Esophagus muscularis mucosa (tissue), 4 donors: ENCODE data around the gene RUNX2.

Experiments
- EP300 ChIP-seq: sonication (generic); formaldehyde crosslinking; IDR thresholded peaks from one replicate; pipeline ENCODE4 v1.6.1; 2017; ENCODE audit warnings: antibody characterized with exemption
- POLR2A ChIP-seq: fragments of 450-650 bp; IDR thresholded peaks from one replicate; pipeline ENCODE4 v1.6.1; 2017; ENCODE audit warnings: antibody characterized with exemption, moderate library complexity, mild to moderate bottlenecking, low read depth
- POLR2AphosphoS5 ChIP-seq, 2 donors: sonication (generic); formaldehyde crosslinking; IDR thresholded peaks; one replicate each; pipeline ENCODE4 v1.6.1; 2017; ENCODE audit warnings: antibody characterized with exemption in 2 of 2
- TF ChIP-seq, protein P1 (sequence below), 3 experiments: fragments of 200-600 bp in 2 of 3; fragments of 450-650 bp in 1 of 3; sonication (generic) in 2 of 3; IDR thresholded peaks; one replicate each; pipeline ENCODE4 v1.5.1; 2017 to 2019; ENCODE audit warnings: antibody characterized with exemption in 3 of 3, mild to moderate bottlenecking in 2 of 3, moderate library complexity in 1 of 3

GRCh38 chr6:45494416-45495135 lies 166.4 kb downstream of the RUNX2 start:
- no peak for TF ChIP-seq POLR2A
- TF ChIP-seq, protein P1, sequence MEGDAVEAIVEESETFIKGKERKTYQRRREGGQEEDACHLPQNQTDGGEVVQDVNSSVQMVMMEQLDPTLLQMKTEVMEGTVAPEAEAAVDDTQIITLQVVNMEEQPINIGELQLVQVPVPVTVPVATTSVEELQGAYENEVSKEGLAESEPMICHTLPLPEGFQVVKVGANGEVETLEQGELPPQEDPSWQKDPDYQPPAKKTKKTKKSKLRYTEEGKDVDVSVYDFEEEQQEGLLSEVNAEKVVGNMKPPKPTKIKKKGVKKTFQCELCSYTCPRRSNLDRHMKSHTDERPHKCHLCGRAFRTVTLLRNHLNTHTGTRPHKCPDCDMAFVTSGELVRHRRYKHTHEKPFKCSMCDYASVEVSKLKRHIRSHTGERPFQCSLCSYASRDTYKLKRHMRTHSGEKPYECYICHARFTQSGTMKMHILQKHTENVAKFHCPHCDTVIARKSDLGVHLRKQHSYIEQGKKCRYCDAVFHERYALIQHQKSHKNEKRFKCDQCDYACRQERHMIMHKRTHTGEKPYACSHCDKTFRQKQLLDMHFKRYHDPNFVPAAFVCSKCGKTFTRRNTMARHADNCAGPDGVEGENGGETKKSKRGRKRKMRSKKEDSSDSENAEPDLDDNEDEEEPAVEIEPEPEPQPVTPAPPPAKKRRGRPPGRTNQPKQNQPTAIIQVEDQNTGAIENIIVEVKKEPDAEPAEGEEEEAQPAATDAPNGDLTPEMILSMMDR (IDR thresholded peaks at IDR 0.05): no peak
- TF ChIP-seq POLR2AphosphoS5 (IDR thresholded peaks at IDR 0.05): no peak
- no peak for TF ChIP-seq EP300
